COLO829 (cell line): ENCODE results near the gene CHSY3.

Experiments used
- DNase-seq: peaks from one replicate; pipeline ENCODE4 v3.0.0; 2012; ENCODE audit warnings: low spot score

CHSY3 gene

DNA sequence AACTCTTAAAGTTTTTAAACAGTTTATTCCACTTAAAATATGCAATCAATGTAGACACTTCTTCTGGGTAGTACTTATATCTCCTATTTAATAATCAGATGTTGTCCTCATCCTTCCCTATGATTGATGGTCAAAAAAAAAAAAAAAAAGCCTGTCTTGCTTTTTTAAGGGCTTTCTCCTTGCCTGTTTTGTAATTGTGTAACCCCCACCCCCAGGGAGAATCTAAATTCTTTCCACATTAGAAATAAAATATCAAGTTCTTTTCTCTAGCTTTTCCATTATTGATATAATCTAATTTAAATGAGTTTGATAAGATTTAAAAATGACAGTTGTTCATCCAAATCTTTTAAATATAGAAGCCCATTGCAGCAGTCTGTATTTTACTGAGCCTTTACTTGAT, 119.7 kb downstream of the CHSY3 start:
- no peak for DNase-seq

DNA sequence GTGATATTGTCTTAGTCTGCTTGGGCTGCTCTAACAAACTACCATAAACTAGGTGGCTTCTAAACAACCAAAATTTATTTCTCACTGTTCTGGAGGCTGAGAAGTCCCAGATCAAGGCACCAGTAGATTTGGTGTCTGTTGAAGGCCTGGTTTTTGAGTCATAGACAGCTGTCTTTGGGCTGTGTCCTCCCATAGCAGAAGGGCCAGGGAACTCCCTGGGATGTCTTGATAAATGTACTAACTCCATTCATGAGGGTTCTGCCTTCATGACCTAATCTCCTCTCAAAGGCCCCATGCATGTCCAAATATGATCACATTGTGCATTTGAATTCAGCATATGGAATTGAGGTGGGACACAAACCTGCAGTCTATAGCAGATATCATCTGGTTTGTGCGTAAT, 121.2 kb downstream of the CHSY3 start:
- no peak for DNase-seq

DNA sequence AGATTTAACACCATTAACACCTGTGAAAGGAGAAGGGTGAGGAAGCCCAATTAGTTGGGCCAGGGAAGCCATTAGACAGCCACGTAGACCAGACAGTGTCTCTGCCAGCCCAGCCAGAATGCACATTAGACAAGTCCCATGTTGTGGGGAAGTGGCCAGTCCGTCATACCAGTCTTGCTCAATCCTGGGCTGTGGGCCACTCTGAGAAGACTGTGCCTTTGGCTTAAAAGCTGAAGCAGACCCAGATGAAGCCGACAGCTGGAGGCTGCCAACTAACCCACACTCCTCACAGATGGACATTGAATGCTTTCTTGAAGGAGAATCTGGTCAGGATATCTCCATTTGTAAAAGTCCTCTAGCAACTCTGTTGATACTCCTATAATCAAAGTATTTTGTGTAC, 128.5 kb downstream of the CHSY3 start:
- DNase-seq, result no peak

- DNase-seq, result no peak
Measured at GRCh38 chr5:130034566-130035210, 130.4 kb downstream of the CHSY3 start.

DNA sequence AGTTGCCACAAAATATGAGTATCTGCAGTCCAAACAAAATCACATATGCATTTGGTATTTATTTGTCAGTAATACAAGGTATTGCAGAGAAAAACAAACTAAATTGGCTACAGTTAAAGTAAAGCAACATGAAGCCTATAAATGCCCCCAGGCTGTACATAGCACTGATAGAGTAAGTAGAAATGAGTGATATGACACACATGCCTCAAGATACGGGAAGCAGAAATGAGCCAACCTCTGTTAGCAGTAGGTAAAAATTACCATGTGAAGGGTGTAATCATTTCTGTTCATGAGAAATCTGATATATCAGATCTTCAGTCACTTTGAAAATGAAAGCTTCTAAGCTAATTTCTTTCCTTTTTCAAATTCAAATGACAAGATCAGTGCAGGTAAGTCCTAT, 131.1 kb downstream of the CHSY3 start:
- no peak for DNase-seq

DNA sequence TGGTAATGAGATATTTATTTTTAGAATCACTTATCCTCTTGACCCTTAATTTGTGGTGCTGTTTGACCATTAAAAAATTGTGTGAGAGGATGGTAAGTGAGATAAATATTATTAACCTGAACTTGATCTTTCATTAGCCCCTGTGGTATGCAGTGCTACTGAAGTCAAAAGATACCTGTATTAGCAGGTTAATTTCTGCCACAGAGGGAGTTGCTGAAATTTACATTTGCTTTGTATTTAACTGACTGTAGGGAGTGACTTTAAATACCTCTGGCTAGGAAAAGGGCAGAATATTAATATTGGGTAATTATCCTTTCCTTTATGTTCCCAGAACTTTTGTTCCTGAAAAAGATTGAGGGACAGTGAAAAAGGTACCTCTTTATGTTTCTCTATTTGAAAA, 133.6 kb downstream of the CHSY3 start:
- DNase-seq, result no peak

DNA sequence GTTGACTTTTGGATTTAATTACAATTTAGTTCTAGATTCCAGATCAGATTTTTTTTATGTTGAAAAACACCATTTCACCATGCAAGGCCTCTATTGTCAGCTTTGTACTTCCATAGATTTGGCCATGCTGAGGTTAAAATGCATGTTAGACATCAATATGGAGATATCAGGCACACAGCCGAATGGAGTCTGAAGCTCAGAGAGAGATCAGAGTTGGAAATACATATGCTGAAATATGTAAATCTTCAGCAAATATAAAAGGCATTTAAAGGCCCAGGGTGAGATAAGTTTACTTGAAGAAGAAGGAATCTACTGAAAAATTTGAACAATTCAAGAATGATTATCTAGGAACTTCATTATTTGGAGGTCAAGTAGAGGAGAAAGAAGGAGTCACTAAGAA, 139.6 kb downstream of the CHSY3 start:
- DNase-seq, result no peak

DNA sequence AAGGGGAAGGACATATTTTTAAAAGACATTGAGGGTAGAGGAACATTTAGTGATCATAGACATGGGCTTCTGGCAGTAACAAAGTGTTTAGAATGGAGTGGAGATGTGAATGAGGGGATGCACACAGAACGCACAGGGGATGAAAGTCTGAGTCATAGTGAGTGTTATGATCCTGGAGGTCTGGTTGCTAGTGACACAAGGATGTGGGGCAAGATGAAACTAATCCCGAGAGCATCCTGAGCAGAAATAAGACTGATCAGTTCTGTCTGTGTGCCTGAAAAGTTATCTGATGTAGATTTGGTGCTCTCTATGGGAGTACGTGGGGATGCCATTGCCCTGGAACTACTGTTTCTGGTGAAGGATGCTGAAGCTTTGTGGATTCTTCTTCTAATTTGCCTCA, 141.1 kb downstream of the CHSY3 start:
- DNase-seq, result no peak

GRCh38 chr5:130050585-130050984, 146.3 kb downstream of the CHSY3 start:
- DNase-seq, result no peak

GRCh38 chr5:130052752-130053151, 148.5 kb downstream of the CHSY3 start:
- no peak for DNase-seq

- no peak for DNase-seq
Measured at GRCh38 chr5:130055572-130055971, 151.3 kb downstream of the CHSY3 start.

GRCh38 chr5:130061746-130062145, 157.5 kb downstream of the CHSY3 start:
- DNase-seq, result peak; percentile 25

- DNase-seq, result no peak
Measured at GRCh38 chr5:130063603-130064002, 159.3 kb downstream of the CHSY3 start.

DNA sequence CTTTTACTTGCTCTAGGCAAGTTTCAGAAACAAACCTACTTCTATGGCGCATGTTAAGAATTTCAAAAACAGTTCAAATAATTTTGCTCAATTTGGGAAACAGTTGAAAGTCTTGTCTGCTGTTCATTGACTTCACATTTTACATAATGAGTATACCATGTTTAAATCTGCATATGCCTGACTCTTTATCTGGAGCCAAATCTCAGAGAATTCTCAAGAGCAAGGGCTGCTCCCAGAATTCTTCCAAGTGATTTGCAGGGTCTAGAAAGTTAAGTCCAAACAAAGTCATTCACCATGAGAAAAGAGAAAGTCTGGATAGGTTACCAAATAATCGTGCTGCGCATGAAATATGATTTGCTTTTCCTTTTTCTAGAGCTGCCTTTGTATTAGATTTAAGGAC, 160.2 kb downstream of the CHSY3 start:
- DNase-seq, result no peak

GRCh38 chr5:130065617-130066016, 161.4 kb downstream of the CHSY3 start:
- DNase-seq, result no peak

DNA sequence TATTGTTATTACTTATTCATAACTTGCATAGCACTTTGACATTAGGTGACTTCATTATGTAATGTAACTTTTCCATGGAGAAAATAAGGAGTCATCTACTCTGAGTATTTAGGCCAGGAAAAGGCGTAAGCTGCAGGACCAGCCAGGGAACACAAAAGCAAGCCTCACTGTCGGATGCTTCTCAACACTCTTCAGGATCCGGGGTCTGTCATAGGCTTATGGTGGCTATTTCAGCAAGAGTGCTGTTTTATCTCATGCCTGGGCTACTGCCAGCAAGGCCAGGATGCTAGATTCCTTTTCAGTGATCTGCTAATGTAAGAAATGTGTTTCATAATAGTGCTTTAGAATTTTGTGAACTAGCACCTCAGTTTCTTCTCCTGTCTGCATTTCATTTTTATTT, 162.4 kb downstream of the CHSY3 start:
- DNase-seq, result no peak

GRCh38 chr5:130067364-130067763, 163.1 kb downstream of the CHSY3 start:
- no peak for DNase-seq

- no peak for DNase-seq
Measured at GRCh38 chr5:130068101-130068500, 163.8 kb downstream of the CHSY3 start.

DNA sequence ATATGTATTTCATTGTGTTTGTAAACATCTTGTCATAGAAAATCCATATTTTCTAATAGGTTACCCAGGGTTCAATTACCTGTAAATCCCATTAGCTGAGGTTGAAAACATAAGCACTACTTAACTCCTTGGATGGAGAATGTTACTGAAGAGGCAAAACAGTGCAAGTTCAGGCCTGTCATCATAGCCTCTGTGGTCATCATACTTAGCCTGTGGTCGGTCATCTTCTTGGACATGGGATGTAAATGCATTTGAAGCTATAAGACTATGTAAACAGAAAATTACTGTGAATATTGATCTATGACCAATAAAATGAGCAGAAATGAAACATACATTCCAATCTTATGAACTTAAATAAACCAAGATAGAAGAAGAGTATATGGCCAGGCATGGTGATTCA, 164.7 kb downstream of the CHSY3 start:
- no peak for DNase-seq

- peak; percentile 4 for DNase-seq
Measured at GRCh38 chr5:130074820-130075219, 170.6 kb downstream of the CHSY3 start.

DNA sequence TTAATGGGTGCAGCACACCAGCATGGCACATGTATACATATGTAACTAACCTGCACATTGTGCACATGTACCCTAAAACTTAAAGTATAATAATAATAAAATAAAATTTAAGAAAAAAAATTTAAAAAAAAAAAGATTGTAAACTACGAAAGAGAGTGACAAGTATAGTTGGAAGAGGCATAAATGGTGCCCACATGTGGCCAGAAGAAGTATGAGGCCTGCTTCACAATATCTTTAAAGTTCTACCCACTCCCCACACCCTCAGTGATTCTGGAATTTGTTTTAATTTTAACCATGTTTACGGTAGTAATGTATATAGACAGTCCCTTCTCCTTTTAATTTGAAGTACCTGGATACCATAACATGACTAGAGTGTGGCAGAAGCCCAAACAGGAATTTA, 172.7 kb downstream of the CHSY3 start:
- no peak for DNase-seq

DNA sequence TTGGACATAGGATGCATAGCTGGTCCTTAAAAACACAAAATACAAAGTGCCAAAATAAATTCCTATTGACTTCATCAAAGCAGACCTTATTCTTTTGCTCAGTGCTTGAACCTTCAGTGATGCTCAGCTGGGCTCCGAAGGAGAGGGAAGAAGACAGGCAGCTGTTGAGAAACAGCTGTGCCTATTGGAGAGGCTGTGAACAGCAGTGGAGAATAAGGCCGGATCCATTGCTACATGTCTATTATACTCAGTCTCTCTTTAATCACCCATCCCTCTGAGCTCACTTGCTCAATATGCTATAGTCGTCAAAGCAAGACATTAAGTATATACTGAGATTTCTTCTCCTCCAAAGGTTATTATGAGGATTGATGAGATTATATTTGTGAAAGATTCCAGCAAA, 174.4 kb downstream of the CHSY3 start:
- DNase-seq, result no peak

DNA sequence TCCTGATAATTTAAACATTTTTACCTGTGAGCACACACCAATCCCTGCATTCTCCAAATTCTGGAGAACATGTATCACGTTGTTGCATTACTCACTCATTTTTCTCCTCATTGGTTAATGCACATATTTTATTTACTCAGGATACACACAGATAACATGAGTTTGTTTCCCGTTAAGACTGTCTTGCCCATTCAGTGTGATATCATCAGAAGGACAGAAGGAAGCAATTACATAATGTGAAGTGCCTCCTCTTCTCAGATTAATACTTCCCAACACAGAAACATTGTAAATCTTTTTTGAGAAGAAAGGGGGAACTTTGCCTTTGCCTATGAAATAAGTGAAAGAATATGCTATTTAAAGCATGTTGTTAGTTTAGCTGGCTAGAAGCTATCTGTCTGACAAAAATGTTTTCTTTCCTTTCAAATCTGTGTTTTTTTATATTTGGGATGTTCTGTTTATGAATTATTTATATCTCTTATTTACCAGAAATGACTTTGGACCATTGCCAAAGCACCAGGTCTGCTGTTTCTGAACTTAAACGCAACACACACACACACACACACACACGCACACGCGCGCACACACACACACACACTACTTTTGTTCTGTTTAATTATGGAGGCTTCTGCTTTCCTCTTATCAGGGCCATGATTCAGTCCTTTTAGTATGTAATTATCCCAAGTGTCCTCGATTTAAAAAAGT, 186.5 kb downstream of the CHSY3 start:
- DNase-seq, result no peak

DNA sequence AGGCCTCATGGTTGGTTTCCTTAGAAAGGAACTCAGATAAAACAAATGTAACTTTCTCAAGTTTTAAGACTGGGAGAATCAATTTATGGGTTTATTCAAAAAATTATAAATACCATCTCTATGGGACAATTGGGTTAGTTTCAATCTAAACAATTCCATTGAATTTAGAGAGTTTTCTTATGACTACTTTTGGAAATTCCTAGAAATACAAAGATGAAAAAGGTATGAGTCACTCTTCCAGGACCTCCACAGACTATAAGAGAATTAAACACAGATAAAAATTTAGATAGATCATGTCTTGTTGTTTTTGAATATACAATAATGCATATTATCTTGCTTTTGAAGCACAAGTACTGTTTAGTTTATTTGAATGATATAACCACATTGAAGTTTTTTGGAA, 188.7 kb downstream of the CHSY3 start:
- no peak for DNase-seq
